Mammary microvascular endothelial cell (primary cell): ENCODE measurements around the gene SELENOF. TPM values are rescaled to one million over a fixed set of nuclear protein-coding genes. Genes with fewer than 3 reads are reported as not detected.

Source experiments
- total RNA-seq: library from RNA; depleted of rRNA; stranded (reverse); fragments of >200 nt; gene quantifications from 2 replicates; pipeline ENCODE4 v1.2.3, GENCODE V29; 2015

The SELENOF gene
- total RNA-seq: 151 and 160 TPM in 2 replicates

GRCh38 chr1:86913896-86914600 lies at the start of gene SELENOF:
Gene SELENOF, minus strand, starts transcription at chr1:86914126. Its CDS starts 15 bp downstream, at chr1:86914111.

GRCh38 chr1:86914601-86914997 lies 673 bp upstream of the SELENOF start, which contains the start of gene HS2ST1:
Gene HS2ST1, plus strand, starts transcription at chr1:86914635.

Other genes starting within 250 kb of the SELENOF start
- gene SH3GLB1, start 209.6 kb downstream of the SELENOF start, total RNA-seq: 59.8 and 63.4 TPM in 2 replicates
- 13.6 and 14.7 TPM in 2 replicates for gene HS2ST1, start 509 bp upstream of the SELENOF start, total RNA-seq